Mesothelial cell of epicardium (in vitro differentiated cells): ENCODE results near the gene RETREG3. TPM values are rescaled to one million over a fixed set of nuclear protein-coding genes. Genes with fewer than 3 reads are reported as not detected.
"Not testable (repeated sequence)": the region's sequence is repeated elsewhere in the genome, so short reads cannot be mapped to it uniquely, and the experiment has no call there.

Experiments used
- DNase-seq, 2 experiments: peaks; one replicate each; pipeline ENCODE4 v3.0.0; 2021; ENCODE audit warnings: low spot score in 2 of 2; ENCODE audit not compliant: unreplicated experiment in 2 of 2
- H3K27ac Mint-ChIP-seq: 2 replicates; pipeline ENCODE4 v1.8.0; 2021; ENCODE audit warnings: mixed read lengths
- H3K27me3 Mint-ChIP-seq: 2 replicates; pipeline ENCODE4 v1.8.0; 2021; ENCODE audit warnings: low read depth, mixed read lengths
- H3K36me3 Mint-ChIP-seq: 2 replicates; pipeline ENCODE4 v1.8.0; 2021; ENCODE audit warnings: mixed read lengths
- H3K4me1 Mint-ChIP-seq: 2 replicates; pipeline ENCODE4 v1.8.0; 2021; ENCODE audit warnings: mixed read lengths
- H3K4me3 Mint-ChIP-seq: 2 replicates; pipeline ENCODE4 v1.8.0; 2021; ENCODE audit warnings: mild to moderate bottlenecking, moderate library complexity, mixed read lengths
- H3K9me3 Mint-ChIP-seq: 2 replicates; pipeline ENCODE4 v1.8.0; 2021; ENCODE audit warnings: mixed read lengths
- CTCF ChIP-seq: fragments of 200-600 bp; sonication (generic); IDR thresholded peaks from one replicate; pipeline ENCODE4 v1.5.0; 2021; ENCODE audit warnings: antibody characterized with exemption; ENCODE audit not compliant: unreplicated experiment
- total RNA-seq: library from RNA; stranded (reverse); gene quantifications from 3 replicates; pipeline ENCODE4 v1.2.1, GENCODE V29; 2021

Gene RETREG3
- total RNA-seq, 1 donor from 2014 or later: 77.7 TPM

GRCh38 chr17:42617956-42618431 is 8.8 kb upstream of the RETREG3 start:
- Mint-ChIP-seq H3K4me1 (peaks cover 3% of the 10 kb centered on the region), H3K36me3 (peaks cover 23% of the 10 kb centered on the region), H3K9me3 (no peaks in the 10 kb centered on the region), H3K4me3 (no peak overlapping the region), H3K27ac (peak overlapping the region; percentile 34), H3K27me3 (no peaks in the 10 kb centered on the region)
- TF ChIP-seq CTCF: no peak
- DNase-seq: no peak

GRCh38 chr17:42613699-42614295 is 4.6 kb upstream of the RETREG3 start:
- no peak for TF ChIP-seq CTCF
- H3K27me3 Mint-ChIP-seq: no peaks in the 10 kb centered on the region
- no peak overlapping the region for H3K27ac Mint-ChIP-seq
- H3K4me3 Mint-ChIP-seq: no peak overlapping the region
- H3K36me3 Mint-ChIP-seq: peaks cover 30% of the 10 kb centered on the region
- H3K9me3 Mint-ChIP-seq: no peaks in the 10 kb centered on the region
- peaks cover 6% of the 10 kb centered on the region for H3K4me1 Mint-ChIP-seq
- no peak for DNase-seq

- Mint-ChIP-seq H3K9me3 (no peaks in the 10 kb centered on the region), H3K27me3 (no peaks in the 10 kb centered on the region), H3K4me1 (peaks cover 16% of the 10 kb centered on the region), H3K27ac (no peak overlapping the region), H3K36me3 (peaks cover 30% of the 10 kb centered on the region), H3K4me3 (no peak overlapping the region)
- no peak for TF ChIP-seq CTCF
- DNase-seq: no peak
These were observed 2.8 kb upstream of the RETREG3 start for GRCh38 chr17:42612013-42612412.

- H3K4me3 Mint-ChIP-seq: peak overlapping the region; percentile 94
- not testable (repeated sequence) for DNase-seq, H3K9me3 Mint-ChIP-seq, H3K27me3 Mint-ChIP-seq
- H3K27ac Mint-ChIP-seq: peak overlapping the region; percentile 92
- peaks cover 21% of the 10 kb centered on the region for H3K36me3 Mint-ChIP-seq
- peaks cover 29% of the 10 kb centered on the region for H3K4me1 Mint-ChIP-seq
These were observed 934 bp upstream of the RETREG3 start for GRCh38 chr17:42609814-42610801.

- Mint-ChIP-seq H3K27me3 (no peaks in the 10 kb centered on the region), H3K4me3 (peak overlapping the region; percentile 94), H3K9me3 (no peaks in the 10 kb centered on the region), H3K36me3 (peaks cover 9% of the 10 kb centered on the region), H3K27ac (peak overlapping the region; percentile 97), H3K4me1 (peaks cover 31% of the 10 kb centered on the region)
- DNase-seq: no peak
- no peak for TF ChIP-seq CTCF
These were observed 631 bp downstream of the RETREG3 start for GRCh38 chr17:42608305-42609181.
